HPDE6-E6E7 (cell line): ENCODE results near the gene USP6NL.
A peak's percentile ranks its signal among the peaks of the same experiment; 100 is the strongest.

Experiments used
- DNase-seq: peaks from one replicate; pipeline ENCODE4 v3.0.0; 2011; ENCODE audit warnings: missing footprints; ENCODE audit errors: extremely low spot score

The USP6NL gene

GRCh38 chr10:11479300-11479699 lies 132.2 kb downstream of the USP6NL start:
- DNase-seq: no peak

- DNase-seq: no peak
Measured at GRCh38 chr10:11478807-11479206, 132.6 kb downstream of the USP6NL start.

GRCh38 chr10:11475831-11476434 lies 135.5 kb downstream of the USP6NL start:
- no peak for DNase-seq

- DNase-seq: no peak
Measured at GRCh38 chr10:11473128-11473760, 138.2 kb downstream of the USP6NL start.

- peak; percentile 6 for DNase-seq
Measured at GRCh38 chr10:11472158-11472753, 139.2 kb downstream of the USP6NL start.

- no peak for DNase-seq
Measured at GRCh38 chr10:11469575-11470391, 141.7 kb downstream of the USP6NL start.

- DNase-seq: peak; percentile 6
Measured at GRCh38 chr10:11468126-11468742, 143.2 kb downstream of the USP6NL start.

GRCh38 chr10:11465406-11465805 lies 146.0 kb downstream of the USP6NL start:
- no peak for DNase-seq

GRCh38 chr10:11463111-11463510 lies 148.3 kb downstream of the USP6NL start:
- DNase-seq: no peak

- no peak for DNase-seq
Measured at GRCh38 chr10:11462071-11462470, 149.4 kb downstream of the USP6NL start.

- DNase-seq: no peak
Measured at GRCh38 chr10:11457336-11457735, 154.1 kb downstream of the USP6NL start.

GRCh38 chr10:11454958-11455566 lies 156.4 kb downstream of the USP6NL start:
- DNase-seq: no peak

- DNase-seq: no peak
Measured at GRCh38 chr10:11454160-11454559, 157.3 kb downstream of the USP6NL start.

- DNase-seq: no peak
Measured at GRCh38 chr10:11451640-11452260, 159.7 kb downstream of the USP6NL start.

GRCh38 chr10:11450427-11450826 lies 161.0 kb downstream of the USP6NL start:
- no peak for DNase-seq

- no peak for DNase-seq
Measured at GRCh38 chr10:11449761-11450160, 161.7 kb downstream of the USP6NL start.

- no peak for DNase-seq
Measured at GRCh38 chr10:11448545-11449244, 162.8 kb downstream of the USP6NL start.

- DNase-seq: no peak
Measured at GRCh38 chr10:11448190-11448544, 163.3 kb downstream of the USP6NL start.

- DNase-seq: no peak
Measured at GRCh38 chr10:11447586-11447985, 163.9 kb downstream of the USP6NL start.

- no peak for DNase-seq
Measured at GRCh38 chr10:11446864-11447263, 164.6 kb downstream of the USP6NL start.

- no peak for DNase-seq
Measured at GRCh38 chr10:11446133-11446532, 165.3 kb downstream of the USP6NL start.
